HG03175 (cell line): Measurements from ENCODE around the gene CLDN15.
"Not testable (repeated sequence)": the region's sequence is repeated elsewhere in the genome, so short reads cannot be mapped to it uniquely, and the experiment has no call there.

Experiments
- ATAC-seq: cut with Tn5 transposase; IDR thresholded peaks from one replicate; pipeline ENCODE4 v1.9.1; 2021; ENCODE audit warnings: mild to moderate bottlenecking, moderate library complexity; ENCODE audit not compliant: unreplicated experiment

Gene CLDN15

GRCh38 chr7:101222275-101222830 lies 15.2 kb downstream of the CLDN15 start:
- no peak for ATAC-seq

GRCh38 chr7:101220295-101220694 lies 17.3 kb downstream of the CLDN15 start:
- ATAC-seq, result no peak

GRCh38 chr7:101218236-101219125 lies 19.1 kb downstream of the CLDN15 start:
- ATAC-seq, result peak; percentile 13

GRCh38 chr7:101217388-101218235 lies 20.0 kb downstream of the CLDN15 start, which contains the start of the genes PLOD3 and ZNHIT1:
Gene PLOD3 (minus strand): TSS chr7:101217581. CDS start chr7:101217274, 307 bp downstream.
Gene ZNHIT1 (plus strand): TSS chr7:101218165. CDS start chr7:101218196, 31 bp downstream.
- peak; percentile 64 for ATAC-seq

GRCh38 chr7:101216860-101217387 lies 20.7 kb downstream of the CLDN15 start:
- ATAC-seq, result peak; percentile 21

GRCh38 chr7:101216001-101216859 lies 21.4 kb downstream of the CLDN15 start:
- peak; percentile 2 for ATAC-seq

- no peak for ATAC-seq
Observed at GRCh38 chr7:101212014-101212413, 25.6 kb downstream of the CLDN15 start.

- no peak for ATAC-seq
Observed at GRCh38 chr7:101211501-101211900, 26.1 kb downstream of the CLDN15 start.

- ATAC-seq, result no peak
Observed at GRCh38 chr7:101210143-101210542, 27.5 kb downstream of the CLDN15 start.

GRCh38 chr7:101208794-101209193 lies 28.8 kb downstream of the CLDN15 start:
- no peak for ATAC-seq

- ATAC-seq, result no peak
Observed at GRCh38 chr7:101207459-101207858, 30.1 kb downstream of the CLDN15 start.

- ATAC-seq, result no peak
Observed at GRCh38 chr7:101206665-101207042, 30.9 kb downstream of the CLDN15 start.

GRCh38 chr7:101205901-101206664 lies 31.5 kb downstream of the CLDN15 start:
- no peak for ATAC-seq

GRCh38 chr7:101203740-101204738 lies 33.6 kb downstream of the CLDN15 start:
- not testable (repeated sequence) for ATAC-seq

GRCh38 chr7:101202603-101202918 lies 35.0 kb downstream of the CLDN15 start:
- no peak for ATAC-seq

GRCh38 chr7:101201695-101202602 lies 35.7 kb downstream of the CLDN15 start:
- no peak for ATAC-seq
